Nucleus accumbens (tissue), 56 donors: ENCODE data around the gene C1QTNF5.

Experiments used
- DNase-seq, 56 donors: peaks; one replicate each; lab custom pipeline; 2025; lab: John Stamatoyannopoulos, UW

C1QTNF5 gene

GRCh38 chr11:119361941-119362725 is 21.4 kb upstream of the C1QTNF5 start:
- DNase-seq, result peak in 4 of 56 donors; percentile 25 to 40 (median 38)

GRCh38 chr11:119361056-119361787 is 20.5 kb upstream of the C1QTNF5 start:
- DNase-seq, result peak in 40 of 56 donors; percentile 29 to 86 (median 59)

GRCh38 chr11:119359365-119360214 is 18.9 kb upstream of the C1QTNF5 start:
- DNase-seq, result no peak

GRCh38 chr11:119357074-119357473 is 16.4 kb upstream of the C1QTNF5 start:
- DNase-seq, result no peak

GRCh38 chr11:119356349-119357031 is 15.8 kb upstream of the C1QTNF5 start:
- DNase-seq, result peak in 44 of 56 donors; percentile 24 to 81 (median 61)

- DNase-seq, result no peak
Observed at GRCh38 chr11:119355091-119355843, 14.6 kb upstream of the C1QTNF5 start.

- peak in 7 of 56 donors; percentile 27 to 48 (median 43) for DNase-seq
Observed at GRCh38 chr11:119352857-119353260, 12.2 kb upstream of the C1QTNF5 start.

GRCh38 chr11:119351232-119351631 is 10.5 kb upstream of the C1QTNF5 start:
- DNase-seq, result no peak

GRCh38 chr11:119350302-119350701 is 9.6 kb upstream of the C1QTNF5 start:
- no peak for DNase-seq

- DNase-seq, result no peak
Observed at GRCh38 chr11:119347940-119348605, 7.4 kb upstream of the C1QTNF5 start.

- DNase-seq, result no peak
Observed at GRCh38 chr11:119347242-119347641, 6.6 kb upstream of the C1QTNF5 start.

- no peak for DNase-seq
Observed at GRCh38 chr11:119346605-119347004, 5.9 kb upstream of the C1QTNF5 start, which contains the start of gene MFRP. Gene MFRP (minus strand): TSS chr11:119346705. CDS start chr11:119346513, 192 bp downstream.

GRCh38 chr11:119345685-119346084 is 5.0 kb upstream of the C1QTNF5 start:
- no peak for DNase-seq

- DNase-seq, result no peak
Observed at GRCh38 chr11:119344291-119345010, 3.8 kb upstream of the C1QTNF5 start.

GRCh38 chr11:119343726-119344125 is 3.0 kb upstream of the C1QTNF5 start:
- no peak for DNase-seq

GRCh38 chr11:119342362-119343130 is 1.9 kb upstream of the C1QTNF5 start:
- no peak for DNase-seq

- no peak for DNase-seq
Observed at GRCh38 chr11:119342023-119342300, 1.3 kb upstream of the C1QTNF5 start.
